Hematopoietic multipotent progenitor cell treated with erythropoietin and hydrocortisone succinate and interleukin-3 and kit ligand, for 8 days (in vitro differentiated cells): Measurements from ENCODE around the gene PLB1.
"Not testable (repeated sequence)": the region's sequence is repeated elsewhere in the genome, so short reads cannot be mapped to it uniquely, and the experiment has no call there.

ENCODE experiments used
- DNase-seq: peaks from one replicate; pipeline ENCODE4 v3.0.0-alpha.2; 2015

PLB1 gene

GRCh38 chr2:28465148-28465885, 30.5 kb upstream of the PLB1 start:
- no peak for DNase-seq

- DNase-seq = no peak
These were observed 26.6 kb upstream of the PLB1 start for GRCh38 chr2:28469304-28469703.

- DNase-seq = no peak
These were observed 25.8 kb upstream of the PLB1 start for GRCh38 chr2:28469947-28470535.

GRCh38 chr2:28470759-28471158, 25.1 kb upstream of the PLB1 start:
- no peak for DNase-seq

GRCh38 chr2:28471214-28471613, 24.6 kb upstream of the PLB1 start:
- no peak for DNase-seq

- no peak for DNase-seq
These were observed 24.1 kb upstream of the PLB1 start for GRCh38 chr2:28471701-28472236.

GRCh38 chr2:28472641-28473040, 23.2 kb upstream of the PLB1 start:
- DNase-seq = not testable (repeated sequence)

GRCh38 chr2:28475088-28475595, 20.7 kb upstream of the PLB1 start:
- DNase-seq = no peak

- DNase-seq = no peak
These were observed 18.8 kb upstream of the PLB1 start for GRCh38 chr2:28477087-28477486.

GRCh38 chr2:28477645-28478044, 18.2 kb upstream of the PLB1 start:
- DNase-seq = no peak

- no peak for DNase-seq
These were observed 15.3 kb upstream of the PLB1 start for GRCh38 chr2:28480403-28481049.

- no peak for DNase-seq
These were observed 14.0 kb upstream of the PLB1 start for GRCh38 chr2:28481905-28482304.

GRCh38 chr2:28484835-28485234, 11.0 kb upstream of the PLB1 start:
- no peak for DNase-seq

GRCh38 chr2:28486526-28486925, 9.3 kb upstream of the PLB1 start:
- no peak for DNase-seq

GRCh38 chr2:28487258-28487657, 8.6 kb upstream of the PLB1 start:
- DNase-seq = no peak

- no peak for DNase-seq
These were observed 7.6 kb upstream of the PLB1 start for GRCh38 chr2:28488083-28488830.

- no peak for DNase-seq
These were observed 6.8 kb upstream of the PLB1 start for GRCh38 chr2:28488858-28489575.

- no peak for DNase-seq
These were observed 5.3 kb upstream of the PLB1 start for GRCh38 chr2:28490558-28490957.

- no peak for DNase-seq
These were observed 3.6 kb upstream of the PLB1 start for GRCh38 chr2:28492282-28492681.

GRCh38 chr2:28493636-28494035, 2.2 kb upstream of the PLB1 start:
- DNase-seq = no peak

GRCh38 chr2:28496781-28497180, 921 bp downstream of the PLB1 start:
- DNase-seq = no peak

GRCh38 chr2:28497206-28497605, 1.3 kb downstream of the PLB1 start:
- no peak for DNase-seq
